B cell (primary cell): ENCODE results near the gene COL5A1. TPM values are rescaled to one million over a fixed set of nuclear protein-coding genes. Genes with fewer than 3 reads are reported as not detected.

Experiments used
- ATAC-seq: fragments of 200-7000 bp; cut with Tn5 transposase; one replicate; pipeline ENCODE4 v1.10.0; 2021; ENCODE audit warnings: low read depth, mild to moderate bottlenecking, moderate number of reproducible peaks, moderate library complexity
- CTCF ChIA-PET: fragments of 350-600 bp; sonication (Branson Sonifier 250); formaldehyde crosslinking; loops from one replicate; lab custom pipeline; 2021; ENCODE audit warnings: antibody characterized with exemption, inconsistent platforms; lab: Charles Lee
- POLR2A ChIA-PET: fragments of 350-600 bp; sonication (Branson Sonifier 250); formaldehyde crosslinking; loops from one replicate; lab custom pipeline; 2021; ENCODE audit warnings: antibody characterized with exemption; lab: Charles Lee
- DNase-seq: peaks from one replicate; pipeline ENCODE4 v3.0.0; 2013
- H2AFZ ChIP-seq: 2 replicates; pipeline ENCODE4 v1.6.1; 2012; ENCODE audit warnings: mild to moderate bottlenecking, low read depth, low read length; ENCODE audit not compliant: insufficient read depth, poor library complexity, severe bottlenecking
- H3K27ac ChIP-seq, 2 donors: 1 replicate in 1 of 2; 2 replicates in 1 of 2; pipeline ENCODE4 v1.5.1; 2012 to 2013; ENCODE audit warnings: low read length in 2 of 2, mild to moderate bottlenecking in 2 of 2, moderate library complexity in 1 of 2
- H3K27me3 ChIP-seq, 4 experiments: fragments of 200-600 bp in 1 of 4; sonication (generic) in 1 of 4; replicated peaks in 1 of 4; 1 replicate in 2 of 4; 2 replicates in 2 of 4; pipeline versions ENCODE4 v1.6.1 to v1.7.0; 2013 to 2016; ENCODE audit warnings: low read length in 3 of 4, mild to moderate bottlenecking in 2 of 4, mixed read lengths in 1 of 4, moderate library complexity in 1 of 4; ENCODE audit not compliant: insufficient read depth in 4 of 4, control insufficient read depth in 3 of 4; ENCODE audit errors: control extremely low read depth in 1 of 4
- H3K36me3 ChIP-seq, 2 experiments: replicated peaks in 1 of 2; 1 replicate in 1 of 2; 2 replicates in 1 of 2; pipeline versions ENCODE4 v1.6.1 to v1.7.1; 2013; ENCODE audit warnings: low read length in 1 of 2; ENCODE audit not compliant: insufficient read depth in 2 of 2, control insufficient read depth in 1 of 2; ENCODE audit errors: control extremely low read depth in 1 of 2, extremely low read depth in 1 of 2
- H3K4me1 ChIP-seq, 2 donors: fragments of 200-600 bp in 1 of 2; sonication (generic) in 1 of 2; 1 replicate in 1 of 2; 2 replicates in 1 of 2; pipeline versions ENCODE4 v1.5.1 to v1.6.1; 2013 to 2017; ENCODE audit warnings: low read length in 2 of 2; ENCODE audit not compliant: control insufficient read depth in 2 of 2, insufficient read depth in 2 of 2
- H3K4me2 ChIP-seq: replicated peaks from 2 replicates; pipeline ENCODE3; 2012; ENCODE audit warnings: mild to moderate bottlenecking, low read depth, low read length; ENCODE audit not compliant: poor library complexity, severe bottlenecking
- H3K4me3 ChIP-seq, 5 experiments: fragments of 200-600 bp in 1 of 5; sonication (generic) in 1 of 5; 1 replicate in 3 of 5; 2 replicates in 2 of 5; pipeline versions ENCODE4 v1.5.1 to v1.7.0; 2011 to 2016; ENCODE audit warnings: low read length in 4 of 5, mild to moderate bottlenecking in 4 of 5, low read depth in 2 of 5, control low read depth in 1 of 5, moderate library complexity in 1 of 5; ENCODE audit not compliant: insufficient read depth in 1 of 5; ENCODE audit errors: control extremely low read depth in 1 of 5, extremely low read depth in 1 of 5
- H3K79me2 ChIP-seq: fragments of 200-600 bp; sonication (generic); one replicate; pipeline ENCODE4 v1.6.0; 2016; ENCODE audit warnings: low read length; ENCODE audit not compliant: control insufficient read depth, insufficient read depth
- H3K9ac ChIP-seq: fragments of 200-600 bp; sonication (generic); 2 replicates; pipeline ENCODE4 v1.6.1; 2017; ENCODE audit warnings: mild to moderate bottlenecking, low read length, moderate library complexity
- H3K9me3 ChIP-seq, 3 donors: one replicate each; pipeline versions ENCODE4 v1.6.1 to v1.7.1; 2013; ENCODE audit warnings: low read length in 2 of 3; ENCODE audit not compliant: control insufficient read depth in 2 of 3, insufficient read depth in 1 of 3; ENCODE audit errors: control extremely low read depth in 1 of 3
- H4K20me1 ChIP-seq: 2 replicates; pipeline ENCODE4 v1.6.0; 2012; ENCODE audit warnings: mild to moderate bottlenecking, low read length; ENCODE audit not compliant: insufficient read depth, control insufficient read depth, poor library complexity, severe bottlenecking
- H3K27ac Mint-ChIP-seq: one replicate; pipeline ENCODE4 v1.8.0; 2021; ENCODE audit warnings: mixed read lengths
- H3K27me3 Mint-ChIP-seq: one replicate; pipeline ENCODE4 v1.8.0; 2021; ENCODE audit warnings: mixed read lengths
- H3K4me1 Mint-ChIP-seq: one replicate; pipeline ENCODE4 v1.8.0; 2021; ENCODE audit warnings: mixed read lengths
- H3K4me3 Mint-ChIP-seq: one replicate; pipeline ENCODE4 v1.8.0; 2021; ENCODE audit warnings: mixed read lengths
- H3K9me3 Mint-ChIP-seq: one replicate; pipeline ENCODE4 v1.8.0; 2022; ENCODE audit warnings: mixed read lengths; ENCODE audit not compliant: insufficient read depth
- CTCF ChIP-seq: fragments of 200-600 bp; IDR thresholded peaks from one replicate; pipeline ENCODE4 v1.8.0; 2022; ENCODE audit warnings: antibody characterized with exemption, mild to moderate bottlenecking
- EZH2 ChIP-seq: IDR thresholded peaks from 2 replicates; pipeline ENCODE4 v1.6.1; 2012; ENCODE audit warnings: borderline replicate concordance, low read depth, mild to moderate bottlenecking, moderate library complexity, low read length; ENCODE audit not compliant: insufficient read depth, poor library complexity, severe bottlenecking
- WGBS: methylation state at CpG from one replicate; pipeline ENCODE4 v1.1.5; 2013; ENCODE audit warnings: missing lambda C conversion rate; ENCODE audit not compliant: insufficient coverage; 5-methylcytosine and 5-hydroxymethylcytosine counted together
- intact Hi-C: fragments of 100-400 bp; cut with micrococcal nuclease; formaldehyde crosslinking; loops from one replicate; pipeline ENCODE4 v1.10.0; 2022
- polyA plus RNA-seq: library from polyadenylated mRNA; depleted of rRNA; stranded (reverse); fragments of >200 nt; gene quantifications from 2 replicates; pipeline ENCODE4 v1.2.3, GENCODE V29; 2012
- total RNA-seq, 2 donors: library from RNA; stranded (reverse); fragments of 120-200 nt in 1 of 2; gene quantifications; 1 replicate in 1 of 2; 2 replicates in 1 of 2; pipeline versions ENCODE4 v1.2.3 to v1.2.4, GENCODE V29; 2013 to 2022

The COL5A1 gene
- total and polyA plus RNA-seq, 2 donors (not counting 1 experiment from before 2014, with no cell fraction given), result 0.06 TPM; not detected in 1

GRCh38 chr9:134844821-134845220 lies 203.2 kb downstream of the COL5A1 start:
- peaks cover 0 to 10% (median 0%) of the 10 kb centered on the region in 3 donors for H3K9me3 ChIP-seq
- Mint-ChIP-seq H3K9me3 (no peaks in the 10 kb centered on the region), H3K4me1 (no peaks in the 10 kb centered on the region), H3K27ac (no peak overlapping the region), H3K4me3 (no peak overlapping the region), H3K27me3 (no peaks in the 10 kb centered on the region)
- no peaks in the 10 kb centered on the region for H4K20me1 ChIP-seq
- CTCF ChIA-PET, result no interaction called here
- H3K36me3 ChIP-seq, result no peaks in the 10 kb centered on the region
- TF ChIP-seq EZH2 (no peak), CTCF (no peak)
- H3K27me3 ChIP-seq, result no peaks in the 10 kb centered on the region
- WGBS, result 91% methylated on average over 8 of the region's 8 CpGs
- H3K27ac ChIP-seq, result no peak overlapping the region
- no peak overlapping the region for H3K4me2 ChIP-seq
- no peaks in the 10 kb centered on the region for H3K79me2 ChIP-seq
- no peak overlapping the region for H3K9ac ChIP-seq
- H2AFZ ChIP-seq, result no peak overlapping the region
- ATAC-seq (no peak), DNase-seq (no peak)
- H3K4me3 ChIP-seq, result no peak overlapping the region
- POLR2A ChIA-PET, result no interaction called here
- H3K4me1 ChIP-seq, result no peaks in the 10 kb centered on the region
- intact Hi-C loops, result no loop called here

GRCh38 chr9:134846187-134846586 lies 204.6 kb downstream of the COL5A1 start:
- H3K4me1 Mint-ChIP-seq, result no peaks in the 10 kb centered on the region
- no peak overlapping the region for H3K27ac Mint-ChIP-seq
- Histone ChIP-seq H3K4me1 (no peaks in the 10 kb centered on the region), H3K36me3 (no peaks in the 10 kb centered on the region), H3K27me3 (no peaks in the 10 kb centered on the region), H4K20me1 (no peaks in the 10 kb centered on the region), H3K27ac (no peak overlapping the region), H3K9me3 (peaks cover 0 to 24% (median 0%) of the 10 kb centered on the region in 3 donors), H3K9ac (no peak overlapping the region), H3K4me2 (no peak overlapping the region), H3K4me3 (no peak overlapping the region), H3K79me2 (no peaks in the 10 kb centered on the region), H2AFZ (no peak overlapping the region)
- WGBS, result 97% methylated on average over 16 of the region's 16 CpGs
- no peak for ATAC-seq
- no peaks in the 10 kb centered on the region for H3K9me3 Mint-ChIP-seq
- POLR2A ChIA-PET, result no interaction called here
- intact Hi-C loops, result no loop called here
- no peak overlapping the region for H3K4me3 Mint-ChIP-seq
- CTCF ChIA-PET, result no interaction called here
- H3K27me3 Mint-ChIP-seq, result no peaks in the 10 kb centered on the region
- DNase-seq, result no peak
- TF ChIP-seq CTCF (no peak), EZH2 (no peak)
